Loucy (cell line): ENCODE results near the gene CAMK2N1.

Source experiments
- EZH2phosphoT487 ChIP-seq: fragments of 200-600 bp; IDR thresholded peaks from 2 replicates; pipeline ENCODE4 v1.6.1; 2018; ENCODE audit warnings: antibody characterized with exemption, mild to moderate bottlenecking, moderate library complexity, borderline replicate concordance
- TF ChIP-seq, protein P1 (sequence below): fragments of 200-600 bp; sonication (generic); conservative IDR thresholded peaks from 2 replicates; pipeline ENCODE4 v1.5.1; 2014; ENCODE audit warnings: mild to moderate bottlenecking, antibody characterized with exemption, low read length

DNA sequence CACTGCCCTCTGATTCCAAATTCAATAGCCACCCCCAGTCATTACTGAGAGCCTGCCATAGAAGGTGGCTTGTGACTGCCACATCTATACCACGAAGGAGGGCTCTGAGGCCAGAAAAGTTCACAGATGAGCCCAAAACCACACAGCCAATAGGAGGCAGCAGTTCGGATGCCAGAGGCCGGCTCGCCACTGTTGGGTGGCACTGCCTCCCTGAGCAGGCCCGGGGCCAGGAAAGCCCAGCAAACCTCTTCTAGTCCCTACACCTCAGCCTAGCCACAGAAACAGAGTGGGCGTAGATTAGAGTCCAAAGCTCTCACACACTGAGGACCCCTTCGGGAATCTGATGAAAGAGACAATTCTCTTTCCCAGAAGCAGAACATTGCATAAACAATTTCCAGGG lies 5.9 kb upstream of the CAMK2N1 start:
- TF ChIP-seq, protein P1, sequence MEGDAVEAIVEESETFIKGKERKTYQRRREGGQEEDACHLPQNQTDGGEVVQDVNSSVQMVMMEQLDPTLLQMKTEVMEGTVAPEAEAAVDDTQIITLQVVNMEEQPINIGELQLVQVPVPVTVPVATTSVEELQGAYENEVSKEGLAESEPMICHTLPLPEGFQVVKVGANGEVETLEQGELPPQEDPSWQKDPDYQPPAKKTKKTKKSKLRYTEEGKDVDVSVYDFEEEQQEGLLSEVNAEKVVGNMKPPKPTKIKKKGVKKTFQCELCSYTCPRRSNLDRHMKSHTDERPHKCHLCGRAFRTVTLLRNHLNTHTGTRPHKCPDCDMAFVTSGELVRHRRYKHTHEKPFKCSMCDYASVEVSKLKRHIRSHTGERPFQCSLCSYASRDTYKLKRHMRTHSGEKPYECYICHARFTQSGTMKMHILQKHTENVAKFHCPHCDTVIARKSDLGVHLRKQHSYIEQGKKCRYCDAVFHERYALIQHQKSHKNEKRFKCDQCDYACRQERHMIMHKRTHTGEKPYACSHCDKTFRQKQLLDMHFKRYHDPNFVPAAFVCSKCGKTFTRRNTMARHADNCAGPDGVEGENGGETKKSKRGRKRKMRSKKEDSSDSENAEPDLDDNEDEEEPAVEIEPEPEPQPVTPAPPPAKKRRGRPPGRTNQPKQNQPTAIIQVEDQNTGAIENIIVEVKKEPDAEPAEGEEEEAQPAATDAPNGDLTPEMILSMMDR, result no peak
- no peak for TF ChIP-seq EZH2phosphoT487
